GM21576 (cell line): Measurements from ENCODE around the gene ARMH3.
A peak's percentile ranks its signal among the peaks of the same experiment; 100 is the strongest.

Experiments
- ATAC-seq: cut with Tn5 transposase; IDR thresholded peaks from one replicate; pipeline ENCODE4 v1.9.1; 2021; ENCODE audit warnings: mild to moderate bottlenecking, moderate library complexity; ENCODE audit not compliant: unreplicated experiment

The ARMH3 gene

GRCh38 chr10:101950213-101950612 lies 105.8 kb downstream of the ARMH3 start:
- no peak for ATAC-seq

GRCh38 chr10:101941871-101942270 lies 114.1 kb downstream of the ARMH3 start:
- no peak for ATAC-seq

- no peak for ATAC-seq
Observed at GRCh38 chr10:101940916-101941315, 115.1 kb downstream of the ARMH3 start.

GRCh38 chr10:101939729-101940128 lies 116.2 kb downstream of the ARMH3 start:
- ATAC-seq, result no peak

GRCh38 chr10:101939008-101939648 lies 116.8 kb downstream of the ARMH3 start:
- no peak for ATAC-seq

- no peak for ATAC-seq
Observed at GRCh38 chr10:101938305-101939007, 117.5 kb downstream of the ARMH3 start.

GRCh38 chr10:101935431-101935830 lies 120.5 kb downstream of the ARMH3 start:
- no peak for ATAC-seq

GRCh38 chr10:101934686-101935305 lies 121.2 kb downstream of the ARMH3 start:
- ATAC-seq, result no peak

- ATAC-seq, result no peak
Observed at GRCh38 chr10:101933976-101934375, 122.0 kb downstream of the ARMH3 start.

- no peak for ATAC-seq
Observed at GRCh38 chr10:101932183-101932582, 123.8 kb downstream of the ARMH3 start.

GRCh38 chr10:101925027-101925426 lies 130.9 kb downstream of the ARMH3 start:
- ATAC-seq, result no peak

GRCh38 chr10:101923256-101923655 lies 132.7 kb downstream of the ARMH3 start:
- ATAC-seq, result no peak

GRCh38 chr10:101922846-101923245 lies 133.1 kb downstream of the ARMH3 start:
- no peak for ATAC-seq

GRCh38 chr10:101920546-101920945 lies 135.4 kb downstream of the ARMH3 start:
- no peak for ATAC-seq

- ATAC-seq, result no peak
Observed at GRCh38 chr10:101919026-101919770, 136.8 kb downstream of the ARMH3 start.

GRCh38 chr10:101912561-101913179 lies 143.3 kb downstream of the ARMH3 start:
- ATAC-seq, result no peak

- no peak for ATAC-seq
Observed at GRCh38 chr10:101906586-101907183, 149.3 kb downstream of the ARMH3 start.

- ATAC-seq, result no peak
Observed at GRCh38 chr10:101905251-101905650, 150.7 kb downstream of the ARMH3 start.

- peak; percentile 67 for ATAC-seq
Observed at GRCh38 chr10:101903827-101904550, 152.0 kb downstream of the ARMH3 start.

GRCh38 chr10:101902820-101903145 lies 153.2 kb downstream of the ARMH3 start:
- ATAC-seq, result no peak
